ENCODE measurements around the gene HSFX1.

GRCh38 chrX:149762696-149763614 is 10.9 kb upstream of the HSFX1 start:
- TF ChIP-seq EZH2phosphoT487 (IDR thresholded peaks at IDR 0.05; ENCODE audit: low read length) (no peak), CTCF (IDR thresholded peaks at IDR 0.05; ENCODE audit: low read length) (no peak), EZH2 (optimal IDR thresholded peaks at IDR 0.05; ENCODE audit: low read depth, low read length) (no peak)
